Right renal cortex interstitium (tissue), 3 donors: Measurements from ENCODE around the gene PSME2. TPM values are rescaled to one million over a fixed set of nuclear protein-coding genes. Genes with fewer than 3 reads are reported as not detected.

Experiments used
- DNase-seq, 3 donors: peaks; one replicate each; pipeline ENCODE4 v3.0.0-alpha.2; 2013; ENCODE audit warnings: low read depth in 3 of 3, low spot score in 2 of 3
- polyA plus RNA-seq, 3 donors: library from polyadenylated mRNA; unstranded; fragments of 120-200 nt; gene quantifications; one replicate each; pipeline ENCODE4 v1.2.1, GENCODE V29; 2013; ENCODE audit not compliant: insufficient read length in 3 of 3

The PSME2 gene
- polyA plus RNA-seq, 3 donors: 165 to 179 (median 171) TPM

DNA sequence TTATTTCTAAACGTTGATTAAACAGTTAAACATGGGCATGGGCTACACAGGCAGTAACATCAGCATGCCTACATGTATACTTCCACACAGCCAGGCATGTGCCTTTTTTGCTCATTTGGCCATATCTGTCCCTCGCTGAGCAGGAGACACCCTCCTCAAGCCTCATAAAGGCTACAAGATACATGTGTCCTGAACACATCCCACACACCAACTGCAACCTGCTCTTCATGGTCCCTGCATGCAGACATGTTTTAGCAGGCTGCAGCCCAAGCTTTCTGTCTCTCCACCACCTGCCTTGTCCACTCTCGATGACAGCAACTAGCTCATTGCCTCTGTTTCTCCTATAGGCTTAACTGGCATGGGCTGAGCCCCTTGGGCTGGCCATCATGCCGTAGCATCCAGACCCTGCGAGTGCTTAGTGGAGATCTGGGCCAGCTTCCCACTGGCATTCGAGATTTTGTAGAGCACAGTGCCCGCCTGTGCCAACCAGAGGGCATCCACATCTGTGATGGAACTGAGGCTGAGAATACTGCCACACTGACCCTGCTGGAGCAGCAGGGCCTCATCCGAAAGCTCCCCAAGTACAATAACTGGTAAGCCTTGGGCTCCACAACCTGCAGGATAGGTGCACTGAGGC is 49.7 kb downstream of the PSME2 start:
- no peak for DNase-seq

- no peak for DNase-seq
Measured at GRCh38 chr14:24095271-24096068, 50.9 kb downstream of the PSME2 start.

DNA sequence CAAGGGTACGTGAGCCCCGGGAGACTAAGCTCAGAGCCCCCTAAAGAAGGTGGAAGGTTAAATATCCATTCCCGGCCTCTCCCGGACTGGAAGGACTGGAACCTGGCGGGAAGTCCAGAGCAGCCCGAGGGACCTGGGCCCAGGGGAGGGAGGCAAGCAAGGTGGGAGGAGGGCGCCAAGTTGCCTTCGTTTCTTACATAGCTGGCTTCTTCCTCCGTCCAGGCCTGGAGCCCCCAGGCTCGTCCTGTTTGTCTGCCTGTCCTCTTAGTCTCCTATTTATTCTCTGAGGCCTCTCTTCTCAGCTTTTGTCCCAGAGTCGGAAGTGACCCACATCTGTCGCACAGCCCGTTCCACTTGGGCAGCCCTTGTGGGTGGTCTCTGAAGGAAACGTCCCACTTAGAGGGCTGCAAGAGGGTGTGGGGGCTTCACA is 51.6 kb downstream of the PSME2 start:
- no peak for DNase-seq

DNA sequence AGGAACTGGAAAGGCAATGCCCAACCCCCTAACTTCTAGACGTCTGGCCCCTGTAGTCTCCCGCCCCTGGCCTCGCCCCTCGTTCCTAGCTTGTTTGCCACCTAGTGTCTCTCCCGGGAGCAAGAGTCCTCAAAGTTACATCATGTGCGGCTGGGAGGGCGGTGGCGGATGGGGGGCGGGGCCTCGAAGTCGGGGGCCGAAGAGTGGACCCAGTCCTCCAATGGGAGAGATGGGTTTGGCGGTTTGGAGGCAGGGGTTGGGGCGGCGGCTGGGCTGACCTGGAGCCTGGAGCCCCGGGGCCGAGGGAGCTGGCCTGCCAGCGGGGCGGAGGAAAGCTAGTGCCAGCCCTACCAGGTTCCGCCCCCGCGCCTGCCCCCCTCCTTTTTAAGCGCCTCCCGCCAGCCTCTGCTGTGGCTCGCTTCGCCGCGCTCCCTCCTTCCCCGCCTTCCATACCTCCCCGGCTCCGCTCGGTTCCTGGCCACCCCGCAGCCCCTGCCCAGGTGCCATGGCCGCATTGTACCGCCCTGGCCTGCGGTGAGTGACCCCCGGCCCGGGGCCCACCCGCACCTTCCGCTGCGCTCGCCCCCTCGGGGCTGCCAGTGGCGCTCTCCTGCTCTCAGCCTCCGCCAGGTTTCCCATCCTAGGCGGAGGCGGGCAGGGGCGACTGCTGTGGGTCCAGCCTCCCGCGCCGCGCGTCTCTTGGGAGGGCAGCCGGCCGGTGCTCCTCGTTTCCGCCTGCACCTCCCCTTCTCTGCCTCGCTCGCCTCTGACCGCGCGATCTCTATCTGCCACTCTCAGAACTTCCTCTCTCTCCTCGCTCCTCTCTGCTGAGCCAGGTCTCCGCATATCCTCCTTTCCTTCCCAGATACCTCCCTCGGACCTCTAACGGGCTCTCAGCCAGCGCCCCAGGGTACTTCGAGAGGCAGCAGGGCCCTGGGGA is 52.2 kb downstream of the PSME2 start, which contains the start of gene PCK2:
PCK2 (plus strand) TSS at position 411 of the 940 bp plus-strand sequence; CDS start at position 506, 95 bp downstream.
- DNase-seq: peak in 1 of 3 donors; percentile 47

Other genes with a start within 250 kb of the PSME2 start
- 10 to 100 TPM; 46.7 to 55.5 (median 49.6) TPM for gene DHRS4, start 192.8 kb downstream of the PSME2 start, polyA plus RNA-seq
- 10 to 100 TPM; 30.8 to 43.1 (median 37.2) TPM for gene DHRS4L2, start 157.7 kb downstream of the PSME2 start, polyA plus RNA-seq
- gene CARMIL3, start 94.6 kb downstream of the PSME2 start, polyA plus RNA-seq: 1 to 10 TPM; 1.0 to 2.0 (median 1.4) TPM
- gene CPNE6, start 75.0 kb downstream of the PSME2 start, polyA plus RNA-seq: not detected
- gene PCK2, start 52.3 kb downstream of the PSME2 start, polyA plus RNA-seq: 10 to 100 TPM; 25.5 to 32.6 (median 27.3) TPM
- 10 to 100 TPM; 75.4 to 83.3 (median 77.3) TPM for gene DCAF11, start 31.8 kb downstream of the PSME2 start, polyA plus RNA-seq
- gene NRL, start 31.7 kb downstream of the PSME2 start, polyA plus RNA-seq: 1 to 10 TPM; 1.8 to 3.7 (median 2.9) TPM
- gene FITM1, start 16.0 kb downstream of the PSME2 start, polyA plus RNA-seq: under 1 TPM; 0.68 to 0.86 (median 0.79) TPM
- 100 to 1,000 TPM; 216 to 231 (median 224) TPM for gene PSME1, start 10.4 kb downstream of the PSME2 start, polyA plus RNA-seq
- 10 to 100 TPM; 11.9 to 20.1 (median 15.3) TPM for gene EMC9, start 5.0 kb downstream of the PSME2 start, polyA plus RNA-seq
- gene RNF31, start 888 bp upstream of the PSME2 start, polyA plus RNA-seq: 10 to 100 TPM; 41.5 to 46.9 (median 43.4) TPM
- gene IRF9, start 14.7 kb upstream of the PSME2 start, polyA plus RNA-seq: 10 to 100 TPM; 56.8 to 60.1 (median 57.5) TPM
- gene REC8, start 25.5 kb upstream of the PSME2 start, polyA plus RNA-seq: 10 to 100 TPM; 47.5 to 51.6 (median 50.0) TPM
- gene IPO4, start 42.2 kb upstream of the PSME2 start, polyA plus RNA-seq: 10 to 100 TPM; 31.4 to 35.6 (median 33.1) TPM
- gene TM9SF1, start 48.8 kb upstream of the PSME2 start, polyA plus RNA-seq: 10 to 100 TPM; 36.9 to 40.9 (median 39.0) TPM
- 1 to 10 TPM; 3.2 to 4.1 (median 4.0) TPM for gene TSSK4, start 59.1 kb upstream of the PSME2 start, polyA plus RNA-seq
- gene CHMP4A, start 66.9 kb upstream of the PSME2 start, polyA plus RNA-seq: 10 to 100 TPM; 50.7 to 61.2 (median 55.7) TPM
- gene MDP1, start 69.5 kb upstream of the PSME2 start, polyA plus RNA-seq: 10 to 100 TPM; 10.2 to 12.9 (median 12.5) TPM
- gene NEDD8, start 85.8 kb upstream of the PSME2 start, polyA plus RNA-seq: 100 to 1,000 TPM; 253 to 284 (median 266) TPM
- gene GMPR2, start 86.3 kb upstream of the PSME2 start, polyA plus RNA-seq: 100 to 1,000 TPM; 105 to 133 (median 125) TPM
- gene TINF2, start 96.0 kb upstream of the PSME2 start, polyA plus RNA-seq: 10 to 100 TPM; 64.3 to 71.3 (median 67.3) TPM
- gene TGM1, start 116.6 kb upstream of the PSME2 start, polyA plus RNA-seq: 1 to 10 TPM; 1.2 to 1.9 (median 1.2) TPM
- 10 to 100 TPM; 18.2 to 19.0 (median 18.5) TPM for gene RABGGTA, start 125.0 kb upstream of the PSME2 start, polyA plus RNA-seq
- 10 to 100 TPM; 38.6 to 45.5 (median 42.6) TPM for gene DHRS1, start 153.2 kb upstream of the PSME2 start, polyA plus RNA-seq
- gene NOP9, start 153.2 kb upstream of the PSME2 start, polyA plus RNA-seq: 10 to 100 TPM; 26.2 to 26.6 (median 26.4) TPM
- 10 to 100 TPM; 28.5 to 29.4 (median 28.9) TPM for gene CIDEB, start 161.4 kb upstream of the PSME2 start, polyA plus RNA-seq
- gene LTB4R2, start 163.5 kb upstream of the PSME2 start, polyA plus RNA-seq: 1 to 10 TPM; 1.8 to 2.2 (median 1.9) TPM
- gene LTB4R, start 164.9 kb upstream of the PSME2 start, polyA plus RNA-seq: 1 to 10 TPM; 2.4 to 2.9 (median 2.9) TPM
- gene ADCY4, start 188.5 kb upstream of the PSME2 start, polyA plus RNA-seq: 10 to 100 TPM; 12.8 to 23.7 (median 17.2) TPM
- gene RIPK3, start 193.4 kb upstream of the PSME2 start, polyA plus RNA-seq: 1 to 10 TPM; 2.3 to 3.6 (median 3.1) TPM
- 10 to 100 TPM; 45.0 to 50.5 (median 49.7) TPM for gene NFATC4, start 221.6 kb upstream of the PSME2 start, polyA plus RNA-seq